ENCODE measurements around the gene MIS12. TPM values are rescaled to one million over a fixed set of nuclear protein-coding genes. Genes with fewer than 3 reads are reported as not detected.
A peak's percentile ranks its signal among the peaks of the same experiment; 100 is the strongest.

MIS12 gene
- total and polyA plus RNA-seq, 4 donors = 7.3 to 16.1 (median 12.9) TPM

DNA sequence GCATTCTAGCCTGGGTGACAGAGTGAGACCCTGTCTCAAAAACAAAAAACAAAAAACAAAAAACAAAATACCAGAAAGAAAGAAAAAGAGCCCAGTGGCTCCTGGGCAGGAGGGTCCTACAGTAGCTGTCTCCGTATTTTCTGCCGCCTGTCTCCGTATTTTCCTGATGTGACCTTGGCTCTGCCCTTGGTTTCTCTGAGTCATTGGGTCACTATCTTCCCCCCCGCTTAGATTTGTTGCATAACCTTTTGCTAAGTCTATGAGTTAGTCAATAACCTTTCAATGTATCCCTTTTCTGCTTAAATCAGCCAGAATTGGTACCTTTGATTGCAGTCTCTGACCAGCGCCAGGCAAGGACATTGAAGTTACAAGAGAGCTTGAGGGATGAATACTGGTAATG is 36.9 kb downstream of the MIS12 start:
- Histone ChIP-seq H3K4me1 (ENCODE audit: control insufficient read depth in 1 of 2, insufficient read depth in 2 of 2, low read length in 2 of 2) (peaks cover 0 to 3% of the 10 kb centered on the region in 2 donors), H3K36me3 (ENCODE audit: control insufficient read depth in 1 of 2, insufficient read depth in 2 of 2, low read length in 1 of 2) (peaks cover 0 to 3% of the 10 kb centered on the region in 2 donors), H3K27ac (ENCODE audit: low read depth in 1 of 2, low read length in 2 of 2) (no peak overlapping the region), H3K9me3 (ENCODE audit: control insufficient read depth, low read length) (no peaks in the 10 kb centered on the region), H3K27me3 (ENCODE audit: control insufficient read depth in 1 of 2, insufficient read depth in 2 of 2, low read length in 1 of 2) (no peaks in the 10 kb centered on the region), H3K4me3 (ENCODE audit: low read length in 2 of 2) (no peak overlapping the region)
- no peak for DNase-seq
- 93 to 94% methylated on average over 5 of the region's 5 CpGs for WGBS, 2 donors
- intact Hi-C loops (cut with DNase I) = no loop called here
- no peak for ATAC-seq (ENCODE audit: low FRiP score)

DNA sequence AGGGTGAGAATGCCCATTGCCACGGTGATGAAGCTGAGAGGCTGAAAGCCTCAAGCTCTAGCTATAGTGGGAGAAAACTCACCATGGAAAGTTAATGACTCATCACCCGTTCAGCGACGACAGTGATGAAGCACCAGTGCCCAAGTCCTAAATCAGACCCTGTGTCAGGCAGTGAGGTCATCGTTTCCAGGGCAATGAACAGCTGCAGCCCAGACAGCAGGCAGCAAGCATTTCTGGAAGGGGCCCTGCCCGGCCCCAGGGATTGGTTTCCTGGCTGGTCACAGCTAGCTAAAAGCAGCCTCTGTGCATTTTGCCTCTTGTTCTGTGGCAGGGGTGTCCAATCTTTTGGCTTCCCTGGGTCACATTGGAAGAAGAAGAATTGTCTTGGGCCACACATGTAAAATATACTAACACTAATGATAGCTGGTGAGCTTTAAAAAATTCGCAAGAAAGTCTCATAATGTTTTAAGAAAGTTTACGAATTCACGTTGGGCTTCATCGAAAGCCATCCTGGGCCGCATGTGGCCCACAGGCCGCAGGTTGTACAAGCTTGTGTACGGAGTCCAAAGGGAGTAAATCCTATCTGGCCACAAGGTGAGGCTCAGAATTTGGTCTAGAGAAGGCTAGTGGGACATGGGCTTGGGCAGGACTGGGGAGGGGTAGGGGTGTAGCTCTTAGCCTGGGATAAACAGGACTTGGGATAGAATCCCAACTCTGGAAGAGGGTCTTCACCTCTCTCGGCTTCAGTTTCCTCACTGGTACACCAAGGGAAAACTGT is 40.6 kb downstream of the MIS12 start:
- H3K36me3 ChIP-seq (ENCODE audit: control insufficient read depth in 1 of 2, insufficient read depth in 2 of 2, low read length in 1 of 2) = peaks cover 0 to 6% of the 10 kb centered on the region in 2 donors
- no peak overlapping the region for H3K4me3 ChIP-seq (ENCODE audit: low read length in 2 of 2)
- WGBS, 2 donors = 38 to 41% methylated on average over 14 of the region's 14 CpGs
- intact Hi-C loops (cut with DNase I) = loop anchor here in 1 of 2 donors (2.0 kb wide), 1 partner anchor 40 kb away; the partner anchor contains the start of genes DERL2 and MIS12
- ATAC-seq (ENCODE audit: low FRiP score) (peak; percentile 90), DNase-seq (peak; percentile 90 to 92)
- H3K4me1 ChIP-seq (ENCODE audit: control insufficient read depth in 1 of 2, insufficient read depth in 2 of 2, low read length in 2 of 2) = peaks cover 0 to 3% of the 10 kb centered on the region in 2 donors
- peak overlapping the region; percentile 70 to 92 for H3K27ac ChIP-seq (ENCODE audit: low read depth in 1 of 2, low read length in 2 of 2)
- H3K9me3 ChIP-seq (ENCODE audit: control insufficient read depth, low read length) = no peaks in the 10 kb centered on the region
- no peaks in the 10 kb centered on the region for H3K27me3 ChIP-seq (ENCODE audit: control insufficient read depth in 1 of 2, insufficient read depth in 2 of 2, low read length in 1 of 2)

DNA sequence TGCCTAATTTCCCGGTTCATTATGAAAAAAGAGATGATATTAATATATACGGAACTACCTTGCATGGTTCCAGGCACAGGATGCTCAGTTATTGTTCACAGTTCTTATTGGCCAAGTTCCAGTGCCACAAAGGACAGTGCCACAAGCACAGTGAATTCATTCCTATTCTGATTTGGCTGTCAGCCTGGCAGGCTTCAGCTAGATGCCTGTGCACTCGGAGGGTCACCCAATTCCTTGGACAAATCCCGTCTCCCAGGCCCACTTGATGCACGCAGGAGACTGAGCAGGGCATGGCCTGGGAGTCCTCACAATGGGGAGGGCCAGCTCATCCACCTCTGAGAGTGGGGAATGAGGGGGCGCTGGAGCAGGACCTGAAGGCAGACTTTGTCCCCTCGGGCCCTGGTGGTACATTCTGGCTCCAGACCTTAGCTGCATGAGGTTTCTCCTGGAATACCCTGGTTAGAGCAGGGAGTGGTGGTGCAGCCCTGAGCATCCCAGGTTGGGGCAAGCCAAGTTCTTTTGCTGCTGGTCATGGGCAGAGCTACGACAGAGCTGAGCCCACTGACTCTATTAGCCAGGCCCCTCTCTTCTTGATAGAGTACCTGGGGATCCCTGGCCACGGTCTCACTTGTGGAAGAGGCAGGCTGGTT is 41.4 kb downstream of the MIS12 start:
- Histone ChIP-seq H3K27me3 (ENCODE audit: control insufficient read depth in 1 of 2, insufficient read depth in 2 of 2, low read length in 1 of 2) (no peaks in the 10 kb centered on the region), H3K4me3 (ENCODE audit: low read length in 2 of 2) (no peak overlapping the region), H3K9me3 (ENCODE audit: control insufficient read depth, low read length) (no peaks in the 10 kb centered on the region), H3K4me1 (ENCODE audit: control insufficient read depth in 1 of 2, insufficient read depth in 2 of 2, low read length in 2 of 2) (peaks cover 0 to 3% of the 10 kb centered on the region in 2 donors), H3K27ac (ENCODE audit: low read depth in 1 of 2, low read length in 2 of 2) (peak overlapping the region; percentile 70 to 92), H3K36me3 (ENCODE audit: control insufficient read depth in 1 of 2, insufficient read depth in 2 of 2, low read length in 1 of 2) (peaks cover 0 to 6% of the 10 kb centered on the region in 2 donors)
- 81 to 84% methylated on average over 9 of the region's 9 CpGs for WGBS, 2 donors
- intact Hi-C loops (cut with DNase I) = loop anchor here in 1 of 2 donors (2.0 kb wide), 1 partner anchor 41 kb away; the partner anchor contains the start of genes DERL2 and MIS12
- ATAC-seq (ENCODE audit: low FRiP score) (peak; percentile 28), DNase-seq (no peak)

DNA sequence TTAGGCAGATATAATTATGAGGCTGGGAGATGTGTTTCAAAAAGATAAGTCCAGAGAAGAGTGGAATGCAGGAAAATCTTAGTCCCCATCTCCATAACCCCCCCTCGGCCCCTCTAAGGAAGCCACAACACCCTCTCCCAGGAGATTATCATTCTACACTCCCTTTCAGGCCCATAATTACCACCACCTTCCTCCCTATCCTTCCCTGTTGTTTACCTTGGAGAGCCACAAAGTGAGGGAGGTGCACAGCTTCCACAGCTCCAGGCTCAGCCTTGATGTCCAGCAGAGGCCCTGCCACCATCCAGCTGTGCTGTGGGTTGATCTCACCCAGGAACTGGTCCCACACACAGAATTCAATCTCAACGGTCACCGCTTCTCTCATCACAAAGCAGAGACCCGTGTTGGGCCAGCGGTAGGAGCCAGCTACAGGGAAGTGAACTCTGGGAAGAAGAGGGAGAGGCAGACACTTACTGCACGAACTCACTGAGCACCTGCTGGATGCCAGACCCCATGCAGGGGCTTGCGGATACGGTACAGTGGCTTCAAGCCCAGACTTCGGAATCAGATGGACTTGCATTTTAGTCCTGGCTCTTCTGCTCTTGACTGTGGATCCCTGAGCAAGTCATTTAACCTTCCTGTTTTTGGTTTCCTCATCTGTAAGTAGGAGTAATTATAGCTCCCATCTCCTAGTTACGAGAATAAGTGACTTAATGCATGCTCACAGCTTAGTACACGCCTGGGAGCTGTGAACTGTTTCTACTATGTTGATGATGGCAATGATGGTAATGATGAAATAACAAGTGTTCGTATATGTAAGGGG is 44.1 kb downstream of the MIS12 start:
- Histone ChIP-seq H3K36me3 (ENCODE audit: control insufficient read depth in 1 of 2, insufficient read depth in 2 of 2, low read length in 1 of 2) (peaks cover 0 to 4% of the 10 kb centered on the region in 2 donors), H3K27ac (ENCODE audit: low read depth in 1 of 2, low read length in 2 of 2) (no peak overlapping the region)
- no peak for DNase-seq

DNA sequence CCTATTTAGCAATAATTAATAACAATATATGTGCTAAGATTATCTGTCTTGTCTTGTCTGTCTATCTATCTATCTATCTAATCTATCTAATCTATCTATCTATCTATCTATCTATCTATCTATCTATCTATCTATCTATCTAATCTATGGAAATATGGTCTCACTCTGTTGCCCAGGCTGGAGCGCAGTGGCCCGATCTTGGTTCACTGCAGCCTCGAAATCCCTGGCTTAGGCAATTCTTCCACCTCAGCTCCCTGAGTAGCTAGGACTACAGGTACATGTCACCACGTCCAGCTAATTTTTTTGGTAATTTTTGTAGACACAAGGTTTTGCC is 44.7 kb downstream of the MIS12 start:
- intact Hi-C loops (cut with DNase I) = loop anchor here in 1 of 2 donors (5.0 kb wide), 1 partner anchor 51 kb away; the partner anchor contains the start of gene NLRP1
- H3K27me3 ChIP-seq (ENCODE audit: control insufficient read depth in 1 of 2, insufficient read depth in 2 of 2, low read length in 1 of 2) = no peaks in the 10 kb centered on the region
- peaks cover 0 to 4% of the 10 kb centered on the region in 2 donors for H3K36me3 ChIP-seq (ENCODE audit: control insufficient read depth in 1 of 2, insufficient read depth in 2 of 2, low read length in 1 of 2)
- no peak overlapping the region for H3K27ac ChIP-seq (ENCODE audit: low read depth in 1 of 2, low read length in 2 of 2)
- ATAC-seq (ENCODE audit: low FRiP score) = no peak
- DNase-seq = no peak
- no peaks in the 10 kb centered on the region for H3K9me3 ChIP-seq (ENCODE audit: control insufficient read depth, low read length)
- no peak overlapping the region for H3K4me3 ChIP-seq (ENCODE audit: low read length in 2 of 2)
- H3K4me1 ChIP-seq (ENCODE audit: control insufficient read depth in 1 of 2, insufficient read depth in 2 of 2, low read length in 2 of 2) = peaks cover 0 to 3% of the 10 kb centered on the region in 2 donors
- 92 to 96% methylated on average over 4 of the region's 4 CpGs for WGBS, 2 donors

More for the DNA sequence above, 44.1 kb downstream of the MIS12 start:
- no peak for ATAC-seq (ENCODE audit: low FRiP score)
- Histone ChIP-seq H3K4me1 (ENCODE audit: control insufficient read depth in 1 of 2, insufficient read depth in 2 of 2, low read length in 2 of 2) (peaks cover 0 to 3% of the 10 kb centered on the region in 2 donors), H3K4me3 (ENCODE audit: low read length in 2 of 2) (no peak overlapping the region), H3K9me3 (ENCODE audit: control insufficient read depth, low read length) (no peaks in the 10 kb centered on the region), H3K27me3 (ENCODE audit: control insufficient read depth in 1 of 2, insufficient read depth in 2 of 2, low read length in 1 of 2) (no peaks in the 10 kb centered on the region)
- 87 to 91% methylated on average over 12 of the region's 12 CpGs for WGBS, 2 donors
- intact Hi-C loops (cut with DNase I) = loop anchor here in 1 of 2 donors (5.0 kb wide), 1 partner anchor 52 kb away; the partner anchor contains the start of gene NLRP1

DNA sequence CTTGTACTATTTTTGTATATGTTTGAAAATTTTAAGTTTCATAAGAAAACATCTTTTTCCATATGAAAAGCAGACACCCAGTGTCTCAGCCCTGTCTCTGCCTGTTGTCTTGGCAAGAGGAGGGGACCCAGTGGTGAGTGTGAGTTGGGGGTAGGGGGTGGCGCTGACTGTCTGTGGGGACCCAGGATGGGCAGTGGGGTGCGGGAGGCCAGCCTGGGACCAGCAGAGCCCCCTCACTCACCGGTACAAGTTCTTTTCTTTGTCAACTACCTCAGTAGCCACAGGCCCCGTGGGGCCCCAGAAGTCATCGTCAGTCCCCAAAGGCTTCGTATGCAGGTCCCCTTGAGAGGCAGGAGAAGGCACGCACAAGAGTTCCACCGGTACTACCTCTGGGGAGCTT is 46.2 kb downstream of the MIS12 start:
- intact Hi-C loops (cut with DNase I) = loop anchor here in 1 of 2 donors (5.0 kb wide), 1 partner anchor 50 kb away; the partner anchor contains the start of gene NLRP1
- Histone ChIP-seq H3K27me3 (ENCODE audit: control insufficient read depth in 1 of 2, insufficient read depth in 2 of 2, low read length in 1 of 2) (no peaks in the 10 kb centered on the region), H3K36me3 (ENCODE audit: control insufficient read depth in 1 of 2, insufficient read depth in 2 of 2, low read length in 1 of 2) (peaks cover 0 to 4% of the 10 kb centered on the region in 2 donors), H3K4me1 (ENCODE audit: control insufficient read depth in 1 of 2, insufficient read depth in 2 of 2, low read length in 2 of 2) (peaks cover 0 to under 1% of the 10 kb centered on the region in 2 donors), H3K27ac (ENCODE audit: low read depth in 1 of 2, low read length in 2 of 2) (no peak overlapping the region), H3K9me3 (ENCODE audit: control insufficient read depth, low read length) (no peaks in the 10 kb centered on the region), H3K4me3 (ENCODE audit: low read length in 2 of 2) (no peak overlapping the region)
- DNase-seq = no peak
- 86 to 92% methylated on average over 8 of the region's 8 CpGs for WGBS, 2 donors
- no peak for ATAC-seq (ENCODE audit: low FRiP score)

DNA sequence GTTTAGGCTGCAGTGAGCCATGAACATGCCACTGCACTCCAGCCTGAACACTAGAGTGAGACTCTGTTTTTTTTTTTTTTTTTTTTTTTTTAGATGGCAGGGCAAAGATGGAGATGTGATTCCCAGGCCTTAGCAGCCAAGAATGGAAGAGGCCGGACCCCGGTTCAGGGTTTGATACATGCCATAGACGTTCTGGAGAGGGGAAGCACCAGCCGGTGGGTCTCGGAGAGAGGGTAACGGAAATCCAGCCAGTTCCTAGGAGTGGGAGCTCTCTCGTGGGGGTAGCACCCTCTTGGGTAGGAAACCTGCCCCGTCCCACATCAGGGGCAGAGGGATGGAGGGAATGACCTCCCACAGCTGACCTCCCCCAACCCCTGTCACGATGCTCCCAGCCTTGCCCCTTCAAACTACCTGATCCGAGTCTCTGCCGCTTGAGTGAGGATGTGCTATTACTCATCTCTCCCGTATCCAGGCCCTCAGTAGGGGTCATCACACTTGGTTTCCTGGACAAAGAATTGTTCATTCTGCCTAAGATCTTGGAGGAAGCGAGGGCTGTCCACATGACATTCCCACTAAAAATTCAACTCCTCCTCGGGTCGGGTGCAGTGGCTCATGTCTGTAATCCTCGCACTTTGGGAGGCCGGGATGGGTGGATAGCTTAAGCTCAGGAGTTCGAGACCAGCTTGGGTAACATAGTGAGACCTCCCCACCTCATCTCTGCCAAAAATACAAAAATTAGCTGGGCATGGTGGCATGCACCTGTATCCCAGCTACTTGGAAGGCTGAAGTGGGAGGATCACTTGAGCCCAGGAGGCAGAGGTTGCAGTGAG is 47.3 kb downstream of the MIS12 start:
- Histone ChIP-seq H3K4me1 (ENCODE audit: control insufficient read depth in 1 of 2, insufficient read depth in 2 of 2, low read length in 2 of 2) (no peaks in the 10 kb centered on the region), H3K27me3 (ENCODE audit: control insufficient read depth in 1 of 2, insufficient read depth in 2 of 2, low read length in 1 of 2) (no peaks in the 10 kb centered on the region), H3K36me3 (ENCODE audit: control insufficient read depth in 1 of 2, insufficient read depth in 2 of 2, low read length in 1 of 2) (peaks cover 0 to 4% of the 10 kb centered on the region in 2 donors), H3K4me3 (ENCODE audit: low read length in 2 of 2) (no peak overlapping the region), H3K9me3 (ENCODE audit: control insufficient read depth, low read length) (no peaks in the 10 kb centered on the region), H3K27ac (ENCODE audit: low read depth in 1 of 2, low read length in 2 of 2) (no peak overlapping the region)
- 86% methylated on average over 18 of the region's 18 CpGs for WGBS, 2 donors
- no peak for ATAC-seq (ENCODE audit: low FRiP score)
- intact Hi-C loops (cut with DNase I) = loop anchor here in 1 of 2 donors (5.0 kb wide), 1 partner anchor 49 kb away; the partner anchor contains the start of gene NLRP1
- DNase-seq = no peak

All from aorta (tissue), 5 donors.